ENCODE measurements around the gene POMGNT1. TPM values are rescaled to one million over a fixed set of nuclear protein-coding genes. Genes with fewer than 3 reads are reported as not detected.
A peak's percentile ranks its signal among the peaks of the same experiment; 100 is the strongest.

Gene POMGNT1
- total and polyA plus RNA-seq, 8 donors, result 52.9 to 85.3 (median 71.8) TPM

DNA sequence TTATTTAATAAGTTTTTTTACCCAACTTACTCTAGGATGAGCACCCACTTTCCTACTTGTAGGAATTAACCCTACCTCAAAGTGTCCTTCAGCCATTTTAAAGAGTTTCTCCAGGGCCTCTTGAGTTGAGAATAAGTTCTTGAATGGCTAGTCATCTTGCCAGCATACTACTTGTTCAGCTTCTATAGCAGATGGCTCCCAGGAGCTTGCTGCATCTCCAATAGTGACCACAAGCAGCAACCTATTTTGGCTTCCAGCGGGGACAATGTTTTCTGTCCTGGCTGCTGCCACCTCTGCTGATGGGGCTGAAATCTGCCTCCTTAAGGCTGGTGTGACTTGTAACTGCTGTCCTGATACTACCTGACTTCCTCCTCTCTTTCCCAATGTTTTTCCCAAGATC, 45.0 kb downstream of the POMGNT1 start:
- intact Hi-C loops (cut with DNase I), result no loop called here
- ATAC-seq (peak; percentile 71), DNase-seq (no peak)
- no peaks in the 10 kb centered on the region for H3K36me3 ChIP-seq
- H3K4me1 ChIP-seq, result no peaks in the 10 kb centered on the region
- no peaks in the 10 kb centered on the region for H3K27me3 ChIP-seq
- no peak overlapping the region for H3K27ac ChIP-seq
- H3K9me3 ChIP-seq, result no peaks in the 10 kb centered on the region
- H3K4me3 ChIP-seq, result no peak overlapping the region
- TF ChIP-seq, protein P1, sequence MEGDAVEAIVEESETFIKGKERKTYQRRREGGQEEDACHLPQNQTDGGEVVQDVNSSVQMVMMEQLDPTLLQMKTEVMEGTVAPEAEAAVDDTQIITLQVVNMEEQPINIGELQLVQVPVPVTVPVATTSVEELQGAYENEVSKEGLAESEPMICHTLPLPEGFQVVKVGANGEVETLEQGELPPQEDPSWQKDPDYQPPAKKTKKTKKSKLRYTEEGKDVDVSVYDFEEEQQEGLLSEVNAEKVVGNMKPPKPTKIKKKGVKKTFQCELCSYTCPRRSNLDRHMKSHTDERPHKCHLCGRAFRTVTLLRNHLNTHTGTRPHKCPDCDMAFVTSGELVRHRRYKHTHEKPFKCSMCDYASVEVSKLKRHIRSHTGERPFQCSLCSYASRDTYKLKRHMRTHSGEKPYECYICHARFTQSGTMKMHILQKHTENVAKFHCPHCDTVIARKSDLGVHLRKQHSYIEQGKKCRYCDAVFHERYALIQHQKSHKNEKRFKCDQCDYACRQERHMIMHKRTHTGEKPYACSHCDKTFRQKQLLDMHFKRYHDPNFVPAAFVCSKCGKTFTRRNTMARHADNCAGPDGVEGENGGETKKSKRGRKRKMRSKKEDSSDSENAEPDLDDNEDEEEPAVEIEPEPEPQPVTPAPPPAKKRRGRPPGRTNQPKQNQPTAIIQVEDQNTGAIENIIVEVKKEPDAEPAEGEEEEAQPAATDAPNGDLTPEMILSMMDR (IDR thresholded peaks at IDR 0.05), result no peak

DNA sequence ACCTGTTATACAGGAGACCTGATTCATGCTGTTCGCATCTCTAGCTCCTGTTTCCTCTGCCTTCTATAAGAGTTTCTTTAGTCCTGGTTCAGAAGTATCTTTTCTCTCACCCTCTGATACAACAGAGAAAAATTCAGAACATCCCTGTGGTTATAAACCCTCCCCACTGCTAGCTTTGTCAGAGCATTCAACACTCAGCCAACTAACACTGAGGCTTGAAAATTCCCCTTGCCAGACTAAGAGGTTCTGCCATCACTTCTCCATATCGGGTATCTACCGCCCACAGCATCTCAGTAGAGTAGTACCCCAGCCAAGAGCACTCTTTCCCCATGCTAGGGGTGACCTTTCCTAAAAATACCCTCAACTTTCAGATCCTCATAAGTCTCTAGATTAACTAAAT, 46.2 kb downstream of the POMGNT1 start:
- intact Hi-C loops (cut with DNase I), result no loop called here
- H3K27ac ChIP-seq, result no peak overlapping the region
- DNase-seq, result no peak
- H3K9me3 ChIP-seq, result no peaks in the 10 kb centered on the region
- no peaks in the 10 kb centered on the region for H3K36me3 ChIP-seq
- ATAC-seq, result no peak
- H3K27me3 ChIP-seq, result no peaks in the 10 kb centered on the region
- no peak overlapping the region for H3K4me3 ChIP-seq
- H3K4me1 ChIP-seq, result no peaks in the 10 kb centered on the region
- TF ChIP-seq, protein P1 (IDR thresholded peaks at IDR 0.05), result no peak

DNA sequence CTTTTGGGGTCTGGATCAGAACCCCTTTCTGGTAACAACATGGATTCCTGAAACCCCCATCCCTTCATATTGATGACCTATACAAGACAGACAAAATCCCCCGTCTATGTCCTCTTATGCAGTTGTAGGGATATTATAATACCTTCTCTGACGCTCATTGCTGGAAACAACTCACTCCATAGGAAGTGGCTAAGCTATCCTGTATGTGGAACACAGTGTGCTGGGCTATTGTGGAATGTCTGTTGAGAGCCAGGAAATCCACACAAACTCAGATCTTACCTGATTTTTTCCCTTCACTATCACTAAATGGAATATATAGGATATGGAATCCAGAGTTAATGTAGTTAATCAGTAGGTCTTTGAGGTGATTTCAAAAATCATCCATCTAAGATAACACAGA, 48.1 kb downstream of the POMGNT1 start:
- Histone ChIP-seq H3K36me3 (no peaks in the 10 kb centered on the region), H3K4me3 (no peak overlapping the region), H3K9me3 (no peaks in the 10 kb centered on the region), H3K27ac (peak overlapping the region in 1 of 2 donors; percentile 19), H3K27me3 (no peaks in the 10 kb centered on the region), H3K4me1 (no peaks in the 10 kb centered on the region)
- DNase-seq (no peak), ATAC-seq (no peak)
- intact Hi-C loops (cut with DNase I), result no loop called here
- TF ChIP-seq, protein P1 (IDR thresholded peaks at IDR 0.05), result no peak

DNA sequence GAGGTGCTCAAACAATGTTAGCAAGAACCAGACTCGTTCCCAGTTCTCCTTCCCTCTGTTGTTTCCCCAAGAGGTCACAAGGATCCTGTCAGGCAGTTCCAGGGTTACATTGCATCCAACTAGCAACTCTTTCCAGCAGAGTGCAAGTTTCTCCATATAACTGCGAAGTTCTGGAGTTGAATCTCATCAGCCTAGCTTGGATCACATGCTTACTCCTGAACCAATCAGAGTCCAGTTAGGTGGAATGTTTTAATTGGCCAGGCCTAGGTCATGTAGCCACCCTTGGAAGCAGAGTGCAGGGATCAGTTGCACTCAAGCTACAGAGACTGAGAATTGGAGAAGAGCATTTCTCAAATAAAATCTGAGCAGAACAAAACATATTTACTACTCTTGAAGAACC, 49.9 kb downstream of the POMGNT1 start:
- intact Hi-C loops (cut with DNase I), result no loop called here
- no peak for ATAC-seq

More for the DNA sequence above, 49.9 kb downstream of the POMGNT1 start:
- TF ChIP-seq, protein P1 (IDR thresholded peaks at IDR 0.05), result no peak
- H3K4me3 ChIP-seq, result no peak overlapping the region
- H3K27ac ChIP-seq, result no peak overlapping the region
- no peaks in the 10 kb centered on the region for H3K9me3 ChIP-seq
- no peaks in the 10 kb centered on the region for H3K4me1 ChIP-seq
- H3K36me3 ChIP-seq, result no peaks in the 10 kb centered on the region
- H3K27me3 ChIP-seq, result no peaks in the 10 kb centered on the region
- no peak for DNase-seq

Other genes starting within 250 kb of the POMGNT1 start
- 10 to 100 TPM; 20.9 to 46.5 TPM for gene PIK3R3, start 65.8 kb downstream of the POMGNT1 start, total RNA-seq
- 10 to 100 TPM; 15.2 to 32.9 (median 22.6) TPM for gene PIK3R3, start 65.8 kb downstream of the POMGNT1 start, polyA plus RNA-seq (ENCODE audit: insufficient read length in 6 of 6)
- gene TSPAN1, start 23.3 kb downstream of the POMGNT1 start, total RNA-seq, result 10 to 100 TPM; 32.3 to 50.6 TPM
- 10 to 100 TPM in 3 of 6 donors, 1 to 10 TPM in 3; 2.3 to 15.1 (median 9.2) TPM for gene TSPAN1, start 23.3 kb downstream of the POMGNT1 start, polyA plus RNA-seq (ENCODE audit: insufficient read length in 6 of 6)
- gene P3R3URF, start 21.9 kb downstream of the POMGNT1 start, total RNA-seq, result not detected
- not detected for gene P3R3URF, start 21.9 kb downstream of the POMGNT1 start, polyA plus RNA-seq (ENCODE audit: insufficient read length in 6 of 6)
- gene LURAP1, start 4.9 kb upstream of the POMGNT1 start, total RNA-seq, result 1 to 10 TPM; 1.4 TPM
- gene LURAP1, start 4.9 kb upstream of the POMGNT1 start, polyA plus RNA-seq (ENCODE audit: insufficient read length in 6 of 6), result 1 to 10 TPM in 4 of 6 donors, under 1 TPM in 2; 0.76 to 1.3 (median 1.1) TPM
- 1 to 10 TPM; 4.8 to 7.3 TPM for gene RAD54L, start 49.3 kb upstream of the POMGNT1 start, total RNA-seq
- 10 to 100 TPM in 4 of 6 donors, 1 to 10 TPM in 2; 8.6 to 16.5 (median 13.5) TPM for gene RAD54L, start 49.3 kb upstream of the POMGNT1 start, polyA plus RNA-seq (ENCODE audit: insufficient read length in 6 of 6)
- gene LRRC41, start 105.2 kb upstream of the POMGNT1 start, total RNA-seq, result 10 to 100 TPM; 54.6 to 63.4 TPM
- 10 to 100 TPM; 71.9 to 88.8 (median 78.8) TPM for gene LRRC41, start 105.2 kb upstream of the POMGNT1 start, polyA plus RNA-seq (ENCODE audit: insufficient read length in 6 of 6)
- 100 to 1,000 TPM; 172 to 193 TPM for gene UQCRH, start 105.3 kb upstream of the POMGNT1 start, total RNA-seq
- 100 to 1,000 TPM; 322 to 370 (median 344) TPM for gene UQCRH, start 105.3 kb upstream of the POMGNT1 start, polyA plus RNA-seq (ENCODE audit: insufficient read length in 6 of 6)
- gene NSUN4, start 142.4 kb upstream of the POMGNT1 start, total RNA-seq, result 10 to 100 TPM; 22.6 to 25.8 TPM
- 10 to 100 TPM; 21.8 to 25.8 (median 23.5) TPM for gene NSUN4, start 142.4 kb upstream of the POMGNT1 start, polyA plus RNA-seq (ENCODE audit: insufficient read length in 6 of 6)
- 10 to 100 TPM; 23.3 to 25.8 TPM for gene FAAH, start 195.9 kb upstream of the POMGNT1 start, total RNA-seq
- gene FAAH, start 195.9 kb upstream of the POMGNT1 start, polyA plus RNA-seq (ENCODE audit: insufficient read length in 6 of 6), result 10 to 100 TPM; 16.3 to 26.7 (median 22.0) TPM

Measured in left lung (tissue), 10 donors.